GM21390 (cell line): ENCODE results near the gene FAM240A.
"Not testable (repeated sequence)": the region's sequence is repeated elsewhere in the genome, so short reads cannot be mapped to it uniquely, and the experiment has no call there.

Experiments used
- ATAC-seq: cut with Tn5 transposase; IDR thresholded peaks from one replicate; pipeline ENCODE4 v1.9.1; 2021; ENCODE audit not compliant: unreplicated experiment

Gene FAM240A

GRCh38 chr3:46586738-46587246 is 25.5 kb upstream of the FAM240A start:
- no peak for ATAC-seq

GRCh38 chr3:46587268-46587667 is 25.1 kb upstream of the FAM240A start:
- ATAC-seq, result not testable (repeated sequence)

GRCh38 chr3:46593274-46593862 is 19.0 kb upstream of the FAM240A start:
- ATAC-seq, result no peak

- no peak for ATAC-seq
Observed at GRCh38 chr3:46593979-46594378, 18.3 kb upstream of the FAM240A start.

- no peak for ATAC-seq
Observed at GRCh38 chr3:46594723-46595122, 17.6 kb upstream of the FAM240A start.

- no peak for ATAC-seq
Observed at GRCh38 chr3:46595819-46596314, 16.5 kb upstream of the FAM240A start.

GRCh38 chr3:46599590-46599989 is 12.7 kb upstream of the FAM240A start:
- ATAC-seq, result no peak

- no peak for ATAC-seq
Observed at GRCh38 chr3:46603446-46604046, 8.8 kb upstream of the FAM240A start.

GRCh38 chr3:46604127-46604526 is 8.2 kb upstream of the FAM240A start:
- no peak for ATAC-seq

GRCh38 chr3:46607603-46608028 is 4.7 kb upstream of the FAM240A start:
- ATAC-seq, result no peak

- no peak for ATAC-seq
Observed at GRCh38 chr3:46609212-46609721, 3.1 kb upstream of the FAM240A start.

- ATAC-seq, result no peak
Observed at GRCh38 chr3:46609944-46610722, 2.2 kb upstream of the FAM240A start.

- ATAC-seq, result no peak
Observed at GRCh38 chr3:46613313-46614005, 1.1 kb downstream of the FAM240A start.

GRCh38 chr3:46614431-46614830 is 2.1 kb downstream of the FAM240A start:
- no peak for ATAC-seq

GRCh38 chr3:46615050-46615775 is 2.9 kb downstream of the FAM240A start:
- no peak for ATAC-seq

- ATAC-seq, result no peak
Observed at GRCh38 chr3:46615976-46616375, 3.7 kb downstream of the FAM240A start.

GRCh38 chr3:46617941-46618340 is 5.6 kb downstream of the FAM240A start:
- ATAC-seq, result no peak

- no peak for ATAC-seq
Observed at GRCh38 chr3:46619845-46620778, 7.8 kb downstream of the FAM240A start.

GRCh38 chr3:46624533-46624932 is 12.2 kb downstream of the FAM240A start:
- no peak for ATAC-seq
